ENCODE measurements around the gene GLRB.

GLRB gene

DNA sequence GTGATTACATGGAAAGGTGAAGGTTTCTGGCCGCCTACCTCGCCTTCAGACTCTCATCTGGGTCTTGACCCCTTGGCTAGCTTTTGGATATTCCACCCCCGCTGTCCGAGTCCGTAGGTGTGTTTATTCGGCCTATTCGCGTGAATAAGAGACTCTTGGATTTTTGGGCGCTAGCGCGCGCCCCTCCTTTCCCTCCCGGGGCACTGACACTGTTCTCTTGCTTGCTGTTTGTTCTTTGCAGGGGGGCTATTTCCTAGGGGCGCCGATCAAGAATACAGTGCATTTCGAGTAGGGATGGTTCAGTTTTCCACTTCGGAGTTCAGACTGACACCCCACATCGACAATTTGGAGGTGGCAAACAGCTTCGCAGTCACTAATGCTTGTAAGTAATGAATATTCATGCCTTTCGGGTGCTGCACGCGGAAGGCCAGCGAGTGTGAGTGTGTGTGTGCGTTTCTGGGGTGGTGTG, 145.5 kb downstream of the GLRB start:
- DNase-seq (ENCODE audit: low read depth), result no peak
- peak overlapping the region; percentile 61 for H3K4me3 ChIP-seq (ENCODE audit: low read depth, low read length)

Measured in skeletal muscle cell (primary cell).